Fibroblast of lung (primary cell): ENCODE measurements around the gene IL31.

ENCODE experiments used
- CTCF ChIP-seq, 2 donors: IDR thresholded peaks in 1 of 2; conservative IDR thresholded peaks in 1 of 2; 1 replicate in 1 of 2; 2 replicates in 1 of 2; pipeline ENCODE4 v1.5.1; 2011 to 2012; ENCODE audit warnings: low read length in 2 of 2, control low read depth in 1 of 2, inconsistent platforms in 1 of 2, low read depth in 1 of 2, mild to moderate bottlenecking in 1 of 2
- EZH2 ChIP-seq: IDR thresholded peaks from 2 replicates; pipeline ENCODE4 v1.5.1; 2012; ENCODE audit warnings: low read length, control low read depth, mild to moderate bottlenecking; ENCODE audit errors: missing control alignments

- no peak for TF ChIP-seq CTCF (conservative IDR thresholded peaks at IDR 0.05 in 1 of 2, IDR thresholded peaks at IDR 0.05 in 1 of 2; ENCODE audit: low read depth in 1 of 2, low read length in 2 of 2)
- TF ChIP-seq EZH2, result no peak
Measured at GRCh38 chr12:122135437-122136031, 38.5 kb downstream of the IL31 start.
